ENCODE data around the gene HOTAIR. TPM values are rescaled to one million over a fixed set of nuclear protein-coding genes. Genes with fewer than 3 reads are reported as not detected.

HOTAIR gene
- polyA plus RNA-seq, 1 donor from 2014 or later, result not detected

DNA sequence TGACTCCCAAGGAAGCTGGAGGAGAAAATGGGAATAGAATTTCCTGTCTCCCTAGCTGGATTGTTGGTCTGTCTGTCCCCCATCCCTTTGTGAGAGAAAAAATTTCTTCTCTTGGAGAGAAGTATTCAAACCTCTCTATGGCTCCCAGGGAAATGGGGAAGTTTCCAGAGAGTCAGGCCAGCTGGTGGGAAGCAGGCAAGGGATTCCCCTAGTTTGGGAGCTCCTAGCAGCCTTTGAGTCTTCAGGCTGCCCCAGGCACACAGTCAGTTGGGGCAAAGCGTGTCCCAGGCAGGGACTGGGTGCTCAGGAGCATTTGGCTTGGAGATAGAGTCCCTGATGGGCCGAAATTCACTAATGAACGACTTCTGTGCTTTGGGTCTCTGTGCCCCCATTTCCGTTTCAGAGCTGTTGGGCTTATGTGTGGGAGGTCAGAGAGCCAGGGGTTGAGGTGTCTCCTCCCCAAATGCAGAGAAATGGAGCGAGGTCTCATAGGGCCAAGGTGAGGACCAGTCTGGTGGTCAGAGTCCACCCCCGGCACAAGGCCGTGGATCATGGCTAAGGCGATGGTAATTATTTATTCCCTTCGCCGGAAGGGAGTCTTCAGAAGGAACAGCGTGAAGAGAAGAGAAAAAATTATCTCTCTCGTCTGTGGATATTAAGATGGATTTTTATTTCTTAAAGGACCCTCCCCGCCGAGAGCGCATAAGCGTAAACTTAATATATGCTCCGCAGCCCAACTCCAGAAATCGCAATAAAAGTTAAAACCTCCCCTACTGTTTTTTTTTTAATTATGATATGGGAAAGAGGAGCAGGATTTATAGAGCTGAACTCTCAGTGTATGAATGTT is 18.6 kb upstream of the HOTAIR start:
- no peak overlapping the region for H3K4me3 ChIP-seq (ENCODE audit: low read length)
- no peaks in the 10 kb centered on the region for H3K9me2 ChIP-seq (ENCODE audit: insufficient read depth, low read length)
- H4K20me1 ChIP-seq (ENCODE audit: insufficient read depth), result no peaks in the 10 kb centered on the region
- no peaks in the 10 kb centered on the region for H3K9me3 ChIP-seq (ENCODE audit: low read length)
- TF ChIP-seq EP300 (conservative IDR thresholded peaks at IDR 0.05; ENCODE audit: poor library complexity, severe bottlenecking), result no peak
- TF ChIP-seq, protein P1, sequence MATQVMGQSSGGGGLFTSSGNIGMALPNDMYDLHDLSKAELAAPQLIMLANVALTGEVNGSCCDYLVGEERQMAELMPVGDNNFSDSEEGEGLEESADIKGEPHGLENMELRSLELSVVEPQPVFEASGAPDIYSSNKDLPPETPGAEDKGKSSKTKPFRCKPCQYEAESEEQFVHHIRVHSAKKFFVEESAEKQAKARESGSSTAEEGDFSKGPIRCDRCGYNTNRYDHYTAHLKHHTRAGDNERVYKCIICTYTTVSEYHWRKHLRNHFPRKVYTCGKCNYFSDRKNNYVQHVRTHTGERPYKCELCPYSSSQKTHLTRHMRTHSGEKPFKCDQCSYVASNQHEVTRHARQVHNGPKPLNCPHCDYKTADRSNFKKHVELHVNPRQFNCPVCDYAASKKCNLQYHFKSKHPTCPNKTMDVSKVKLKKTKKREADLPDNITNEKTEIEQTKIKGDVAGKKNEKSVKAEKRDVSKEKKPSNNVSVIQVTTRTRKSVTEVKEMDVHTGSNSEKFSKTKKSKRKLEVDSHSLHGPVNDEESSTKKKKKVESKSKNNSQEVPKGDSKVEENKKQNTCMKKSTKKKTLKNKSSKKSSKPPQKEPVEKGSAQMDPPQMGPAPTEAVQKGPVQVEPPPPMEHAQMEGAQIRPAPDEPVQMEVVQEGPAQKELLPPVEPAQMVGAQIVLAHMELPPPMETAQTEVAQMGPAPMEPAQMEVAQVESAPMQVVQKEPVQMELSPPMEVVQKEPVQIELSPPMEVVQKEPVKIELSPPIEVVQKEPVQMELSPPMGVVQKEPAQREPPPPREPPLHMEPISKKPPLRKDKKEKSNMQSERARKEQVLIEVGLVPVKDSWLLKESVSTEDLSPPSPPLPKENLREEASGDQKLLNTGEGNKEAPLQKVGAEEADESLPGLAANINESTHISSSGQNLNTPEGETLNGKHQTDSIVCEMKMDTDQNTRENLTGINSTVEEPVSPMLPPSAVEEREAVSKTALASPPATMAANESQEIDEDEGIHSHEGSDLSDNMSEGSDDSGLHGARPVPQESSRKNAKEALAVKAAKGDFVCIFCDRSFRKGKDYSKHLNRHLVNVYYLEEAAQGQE (IDR thresholded peaks at IDR 0.05; ENCODE audit: borderline replicate concordance), result no peak
- TF ChIP-seq CTCF (IDR thresholded peaks at IDR 0.05; ENCODE audit: poor library complexity, severe bottlenecking), result no peak
- no peak for TF ChIP-seq SMC3 (conservative IDR thresholded peaks at IDR 0.05; ENCODE audit: poor library complexity)
- no peak for TF ChIP-seq EZH2 (IDR thresholded peaks at IDR 0.05; ENCODE audit: borderline replicate concordance, insufficient read depth, low read length, poor library complexity, severe bottlenecking)
- TF ChIP-seq POLR2AphosphoS5 (IDR thresholded peaks at IDR 0.05), result no peak
- TF ChIP-seq RAD21 (conservative IDR thresholded peaks at IDR 0.05), result no peak
- no peak for TF ChIP-seq MXI1 (conservative IDR thresholded peaks at IDR 0.05; ENCODE audit: poor library complexity, severe bottlenecking)
- TF ChIP-seq TAF1 (IDR thresholded peaks at IDR 0.05; ENCODE audit: low read depth), result no peak
- no peak overlapping the region for H3K4me2 ChIP-seq (ENCODE audit: low read length)
- no peak overlapping the region for H2AFZ ChIP-seq (ENCODE audit: low read depth, low read length)
- no peaks in the 10 kb centered on the region for H3K79me2 ChIP-seq (replicated peaks; ENCODE audit: insufficient read depth, low read length)
- H3K27ac ChIP-seq (ENCODE audit: low read length), result no peak overlapping the region
- H3F3A ChIP-seq (ENCODE audit: insufficient read depth, low read length, poor library complexity, severe bottlenecking), result no peaks in the 10 kb centered on the region
- H3K36me3 ChIP-seq (ENCODE audit: insufficient read depth, low read length), result no peaks in the 10 kb centered on the region
- no peak overlapping the region for H3K9ac ChIP-seq (ENCODE audit: low read length)
- peaks cover 100% of the 10 kb centered on the region for H3K27me3 ChIP-seq (ENCODE audit: insufficient read depth, low read depth, low read length)

DNA sequence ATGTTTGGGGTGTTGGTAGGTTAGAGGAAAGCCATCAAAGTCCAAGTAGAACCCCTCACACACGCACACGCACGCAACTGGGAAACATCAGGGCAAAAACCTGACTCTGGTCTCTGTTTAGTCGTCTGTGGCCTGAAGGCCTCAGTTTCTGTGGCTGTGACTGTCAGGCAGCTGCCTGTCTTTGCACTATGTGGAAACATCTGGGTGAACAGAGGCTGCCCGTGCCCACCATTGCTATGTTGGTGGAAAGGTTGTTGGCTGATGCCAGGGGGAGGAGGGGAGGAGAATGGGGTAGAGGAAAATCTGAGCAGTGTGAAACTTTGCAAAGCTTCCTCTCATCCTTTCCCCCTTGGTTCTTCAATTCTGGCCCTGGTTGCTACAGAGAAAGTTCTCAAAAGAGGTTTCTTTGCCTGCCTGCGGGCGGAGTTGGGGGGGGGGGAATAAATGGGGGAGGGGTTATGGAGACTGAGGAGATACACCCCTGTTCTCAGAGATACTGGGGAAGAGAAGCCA is 17.7 kb upstream of the HOTAIR start:
- H3K36me3 ChIP-seq (ENCODE audit: insufficient read depth, low read length), result no peaks in the 10 kb centered on the region
- H3K79me2 ChIP-seq (replicated peaks; ENCODE audit: insufficient read depth, low read length), result no peaks in the 10 kb centered on the region
- no peak overlapping the region for H3K4me3 ChIP-seq (ENCODE audit: low read length)
- no peak overlapping the region for H3K4me2 ChIP-seq (ENCODE audit: low read length)
- no peak for TF ChIP-seq RAD21 (conservative IDR thresholded peaks at IDR 0.05)
- no peak for TF ChIP-seq SMC3 (conservative IDR thresholded peaks at IDR 0.05; ENCODE audit: poor library complexity)
- TF ChIP-seq EZH2 (IDR thresholded peaks at IDR 0.05; ENCODE audit: borderline replicate concordance, insufficient read depth, low read length, poor library complexity, severe bottlenecking), result no peak
- TF ChIP-seq POLR2AphosphoS5 (IDR thresholded peaks at IDR 0.05), result no peak
- TF ChIP-seq, protein P1 (IDR thresholded peaks at IDR 0.05; ENCODE audit: borderline replicate concordance), result no peak
- TF ChIP-seq CTCF (IDR thresholded peaks at IDR 0.05; ENCODE audit: poor library complexity, severe bottlenecking), result no peak
- TF ChIP-seq EP300 (conservative IDR thresholded peaks at IDR 0.05; ENCODE audit: poor library complexity, severe bottlenecking), result no peak
- TF ChIP-seq TAF1 (IDR thresholded peaks at IDR 0.05; ENCODE audit: low read depth), result no peak
- TF ChIP-seq MXI1 (conservative IDR thresholded peaks at IDR 0.05; ENCODE audit: poor library complexity, severe bottlenecking), result no peak
- no peak overlapping the region for H3K27ac ChIP-seq (ENCODE audit: low read length)
- no peaks in the 10 kb centered on the region for H3K9me2 ChIP-seq (ENCODE audit: insufficient read depth, low read length)
- no peaks in the 10 kb centered on the region for H4K20me1 ChIP-seq (ENCODE audit: insufficient read depth)
- no peaks in the 10 kb centered on the region for H3F3A ChIP-seq (ENCODE audit: insufficient read depth, low read length, poor library complexity, severe bottlenecking)
- no peak overlapping the region for H3K9ac ChIP-seq (ENCODE audit: low read length)
- H3K9me3 ChIP-seq (ENCODE audit: low read length), result no peaks in the 10 kb centered on the region
- H3K27me3 ChIP-seq (ENCODE audit: insufficient read depth, low read depth, low read length), result peaks cover 100% of the 10 kb centered on the region
- H2AFZ ChIP-seq (ENCODE audit: low read depth, low read length), result no peak overlapping the region
